Kidney (tissue), 14 donors: ENCODE measurements around the gene TESMIN. TPM values are rescaled to one million over a fixed set of nuclear protein-coding genes. Genes with fewer than 3 reads are reported as not detected.

Experiments used
- DNase-seq, 5 donors: peaks; one replicate each; pipeline ENCODE4 v3.0.0-alpha.2; 2013 to 2020
- FAIRE-seq: peaks from 2 replicates; lab custom pipeline; 2012; peaks lifted over from hg19 to GRCh38; lab: Jason Lieb, UNC
- H3K27ac ChIP-seq, 2 donors: one replicate each; pipeline ENCODE4 v1.7.0; 2013; ENCODE audit warnings: low read depth in 2 of 2, low read length in 2 of 2, inconsistent platforms in 1 of 2
- H3K27me3 ChIP-seq: one replicate; pipeline ENCODE4 v1.7.1; 2013; ENCODE audit warnings: low read length, inconsistent platforms; ENCODE audit not compliant: control insufficient read depth, insufficient read depth
- H3K36me3 ChIP-seq, 3 donors: one replicate each; pipeline versions ENCODE4 v1.7.0 to v1.7.1; 2013; ENCODE audit warnings: low read length in 3 of 3, control low read depth in 1 of 3, inconsistent platforms in 1 of 3; ENCODE audit not compliant: insufficient read depth in 3 of 3, control insufficient read depth in 2 of 3
- H3K4me1 ChIP-seq, 3 donors: one replicate each; pipeline versions ENCODE4 v1.7.0 to v1.7.1; 2013; ENCODE audit warnings: low read length in 3 of 3, inconsistent platforms in 1 of 3, low read depth in 1 of 3; ENCODE audit not compliant: control insufficient read depth in 2 of 3, insufficient read depth in 2 of 3
- H3K4me3 ChIP-seq, 3 donors: one replicate each; pipeline versions ENCODE4 v1.7.0 to v1.8.1; 2013; ENCODE audit warnings: low read length in 3 of 3, control low read depth in 1 of 3, inconsistent platforms in 1 of 3
- H3K9ac ChIP-seq, 3 donors: one replicate each; pipeline versions ENCODE4 v1.7.0 to v1.7.1; 2013; ENCODE audit warnings: low read length in 3 of 3, control low read depth in 1 of 3, inconsistent platforms in 1 of 3
- H3K9me3 ChIP-seq, 3 donors: one replicate each; pipeline versions ENCODE4 v1.7.0 to v1.7.1; 2013; ENCODE audit warnings: low read length in 3 of 3, control low read depth in 1 of 3, inconsistent platforms in 1 of 3; ENCODE audit not compliant: control insufficient read depth in 2 of 3, insufficient read depth in 1 of 3
- intact Hi-C: fragments of 100-400 bp; cut with DNase I; formaldehyde crosslinking; loops from one replicate; pipeline ENCODE4 v1.11.1; 2022
- polyA plus RNA-seq: library from polyadenylated mRNA; stranded (reverse); fragments of 350-450 nt; fragmentation: Illumina TruSeq; extraction: RNeasy Lipid Tissue Mini Kit (QIAGEN cat#74804); gene quantifications from one replicate; pipeline ENCODE4 v1.2.3, GENCODE V29; 2014; ENCODE audit warnings: low read depth, low replicate concordance; ENCODE audit not compliant: insufficient read depth
- total RNA-seq: library from RNA; stranded (reverse); fragmentation: NEBNext Ultra II Directional; extraction: Animal tissue kit (Norgen Biotek cat#: 25700); gene quantifications from one replicate; pipeline ENCODE4 v1.2.1, GENCODE V29; 2021
- TF ChIP-seq, protein P1 (sequence below): IDR thresholded peaks from 3 replicates; pipeline ENCODE4 v1.5.1; 2012; ENCODE audit warnings: mild to moderate bottlenecking, moderate library complexity, borderline replicate concordance; ENCODE audit not compliant: insufficient read depth; ENCODE audit errors: extremely low read depth
- donor health status: control.
- donor health status: control.
- donor health status: control.
- donor health status: control.
- donor health status: control.
- donor health status: DM: yes; HTN: yes; CAD: no.
- donor health status: Normal renal cell carcinoma (clear cell type).

Gene TESMIN
- total and polyA plus RNA-seq, 2 donors from 2014 or later = 3.8 to 8.7 TPM

DNA sequence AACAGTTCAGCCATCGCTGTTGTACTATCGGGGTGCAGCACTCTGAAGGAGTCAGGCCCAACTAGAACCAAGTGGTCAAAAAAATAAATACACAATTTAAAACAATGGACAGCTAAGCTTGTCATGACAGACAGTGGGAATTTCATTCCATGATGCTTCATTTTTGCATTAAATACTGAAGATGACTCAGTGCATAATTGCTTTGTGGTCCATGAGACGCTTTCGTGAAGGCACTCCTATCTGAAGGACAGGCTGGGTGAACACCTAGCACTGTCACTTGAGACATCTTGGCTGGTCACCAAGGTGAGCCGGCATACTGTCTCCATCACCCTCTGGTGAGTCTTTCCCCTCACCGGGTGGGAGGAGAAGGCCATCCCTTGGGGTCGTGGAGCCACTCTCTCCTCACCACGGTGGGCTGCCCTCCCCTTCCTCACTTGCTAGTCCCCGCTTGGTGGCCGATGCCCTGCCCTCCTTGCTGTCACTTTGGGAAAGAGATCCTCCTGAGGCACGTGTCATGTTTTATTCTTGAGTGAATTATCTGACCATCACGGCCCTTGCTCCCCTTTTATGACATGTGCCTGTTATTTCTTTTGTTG, 4.9 kb upstream of the TESMIN start:
- Histone ChIP-seq H3K36me3 (peaks cover 3 to 40% (median 26%) of the 10 kb centered on the region in 3 donors), H3K27me3 (no peaks in the 10 kb centered on the region), H3K4me3 (no peak overlapping the region), H3K4me1 (no peaks in the 10 kb centered on the region), H3K27ac (no peak overlapping the region), H3K9ac (no peak overlapping the region), H3K9me3 (no peaks in the 10 kb centered on the region)
- no peak for DNase-seq
- intact Hi-C loops = no loop called here
- FAIRE-seq = no peak
- TF ChIP-seq, protein P1, sequence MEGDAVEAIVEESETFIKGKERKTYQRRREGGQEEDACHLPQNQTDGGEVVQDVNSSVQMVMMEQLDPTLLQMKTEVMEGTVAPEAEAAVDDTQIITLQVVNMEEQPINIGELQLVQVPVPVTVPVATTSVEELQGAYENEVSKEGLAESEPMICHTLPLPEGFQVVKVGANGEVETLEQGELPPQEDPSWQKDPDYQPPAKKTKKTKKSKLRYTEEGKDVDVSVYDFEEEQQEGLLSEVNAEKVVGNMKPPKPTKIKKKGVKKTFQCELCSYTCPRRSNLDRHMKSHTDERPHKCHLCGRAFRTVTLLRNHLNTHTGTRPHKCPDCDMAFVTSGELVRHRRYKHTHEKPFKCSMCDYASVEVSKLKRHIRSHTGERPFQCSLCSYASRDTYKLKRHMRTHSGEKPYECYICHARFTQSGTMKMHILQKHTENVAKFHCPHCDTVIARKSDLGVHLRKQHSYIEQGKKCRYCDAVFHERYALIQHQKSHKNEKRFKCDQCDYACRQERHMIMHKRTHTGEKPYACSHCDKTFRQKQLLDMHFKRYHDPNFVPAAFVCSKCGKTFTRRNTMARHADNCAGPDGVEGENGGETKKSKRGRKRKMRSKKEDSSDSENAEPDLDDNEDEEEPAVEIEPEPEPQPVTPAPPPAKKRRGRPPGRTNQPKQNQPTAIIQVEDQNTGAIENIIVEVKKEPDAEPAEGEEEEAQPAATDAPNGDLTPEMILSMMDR = no peak

- Histone ChIP-seq H3K27me3 (no peaks in the 10 kb centered on the region), H3K4me1 (peaks cover 0 to 6% (median 0%) of the 10 kb centered on the region in 3 donors), H3K4me3 (no peak overlapping the region), H3K9me3 (no peaks in the 10 kb centered on the region), H3K9ac (no peak overlapping the region), H3K36me3 (peaks cover 3 to 30% (median 18%) of the 10 kb centered on the region in 3 donors), H3K27ac (no peak overlapping the region)
- TF ChIP-seq, protein P1 = no peak
- intact Hi-C loops = no loop called here
- DNase-seq (peak in 1 of 5 donors; percentile 32), FAIRE-seq (no peak)
Observed at GRCh38 chr11:68753300-68753699, 2.0 kb upstream of the TESMIN start.

DNA sequence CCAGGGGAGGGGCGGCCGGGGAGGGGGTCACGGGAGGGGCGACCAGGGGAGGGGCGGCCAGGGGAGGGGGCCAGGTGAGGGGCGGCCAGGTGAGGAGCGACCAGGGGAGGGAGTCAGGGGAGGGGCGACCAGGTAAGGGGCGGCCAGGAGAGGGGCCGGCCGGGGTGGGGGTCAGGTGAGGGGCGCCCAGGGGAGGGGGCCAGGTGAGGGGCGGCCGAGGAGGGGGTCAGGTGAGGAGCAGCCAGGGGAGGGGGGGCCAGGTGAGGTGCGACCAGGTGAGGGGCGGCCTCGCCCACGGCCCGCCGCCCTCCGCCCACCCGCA, 355 bp downstream of the TESMIN start:
- FAIRE-seq (no peak), DNase-seq (peak in 2 of 5 donors; percentile 67 to 75)
- Histone ChIP-seq H3K4me3 (no peak overlapping the region), H3K4me1 (peaks cover 0 to 6% (median 0%) of the 10 kb centered on the region in 3 donors), H3K9ac (no peak overlapping the region), H3K27me3 (no peaks in the 10 kb centered on the region), H3K27ac (no peak overlapping the region), H3K36me3 (peaks cover 0 to 9% (median 0%) of the 10 kb centered on the region in 3 donors), H3K9me3 (no peaks in the 10 kb centered on the region)
- TF ChIP-seq, protein P1 = no peak
- intact Hi-C loops = no loop called here
